RWPE2 (cell line): ENCODE results near the gene PARP12.
A peak's percentile ranks its signal among the peaks of the same experiment; 100 is the strongest.

Experiments
- ATAC-seq: fragments of 200-7000 bp; cut with Tn5 transposase; 3 replicates; pipeline ENCODE4 v1.9.1; 2021; ENCODE audit warnings: low read depth
- DNase-seq: peaks from one replicate; pipeline ENCODE4 v3.0.0-alpha.2; 2020; ENCODE audit warnings: low spot score
- H3K27ac ChIP-seq: fragments of 450-650 bp; 2 replicates; pipeline ENCODE4 v1.5.1; 2017; ENCODE audit warnings: mild to moderate bottlenecking; ENCODE audit not compliant: poor library complexity, severe bottlenecking
- H3K27me3 ChIP-seq: fragments of 250-450 bp; sonication (Bioruptor Pico); 2 replicates; pipeline ENCODE4 v1.5.1; 2021; ENCODE audit warnings: mild to moderate bottlenecking, moderate library complexity; ENCODE audit not compliant: insufficient read depth, poor library complexity, severe bottlenecking
- H3K36me3 ChIP-seq: fragments of 250-450 bp; sonication (Bioruptor Pico); 2 replicates; pipeline ENCODE4 v1.5.1; 2020; ENCODE audit warnings: low read depth, mild to moderate bottlenecking, moderate library complexity
- H3K4me1 ChIP-seq: fragments of 250-450 bp; sonication (Bioruptor Pico); 2 replicates; pipeline ENCODE4 v1.5.1; 2021; ENCODE audit warnings: mild to moderate bottlenecking, moderate library complexity; ENCODE audit not compliant: insufficient read depth, poor library complexity, severe bottlenecking
- H3K4me3 ChIP-seq: fragments of 250-450 bp; sonication (Bioruptor Pico); 2 replicates; pipeline ENCODE4 v1.5.1; 2021; ENCODE audit warnings: mild to moderate bottlenecking, moderate library complexity; ENCODE audit not compliant: severe bottlenecking
- H3K9me3 ChIP-seq: fragments of 250-450 bp; sonication (Bioruptor Pico); 2 replicates; pipeline ENCODE4 v1.5.1; 2021; ENCODE audit warnings: mild to moderate bottlenecking, moderate library complexity; ENCODE audit not compliant: severe bottlenecking
- CTCF ChIP-seq: fragments of 450-650 bp; IDR thresholded peaks from one replicate; pipeline ENCODE4 v1.5.1; 2017; ENCODE audit warnings: mild to moderate bottlenecking, moderate library complexity; ENCODE audit not compliant: poor library complexity, severe bottlenecking

The PARP12 gene

GRCh38 chr7:140068033-140068432 is 5.3 kb upstream of the PARP12 start:
- H3K27me3 ChIP-seq, result no peaks in the 10 kb centered on the region
- H3K36me3 ChIP-seq, result no peaks in the 10 kb centered on the region
- H3K4me3 ChIP-seq, result no peak overlapping the region
- H3K9me3 ChIP-seq, result peaks cover 10% of the 10 kb centered on the region
- TF ChIP-seq CTCF, result no peak
- DNase-seq, result no peak
- no peaks in the 10 kb centered on the region for H3K4me1 ChIP-seq
- no peak overlapping the region for H3K27ac ChIP-seq
- no peak for ATAC-seq

- H3K27me3 ChIP-seq, result no peaks in the 10 kb centered on the region
- peaks cover 10% of the 10 kb centered on the region for H3K9me3 ChIP-seq
- no peak for TF ChIP-seq CTCF
- H3K4me1 ChIP-seq, result no peaks in the 10 kb centered on the region
- DNase-seq, result no peak
- no peaks in the 10 kb centered on the region for H3K36me3 ChIP-seq
- ATAC-seq, result no peak
- H3K27ac ChIP-seq, result no peak overlapping the region
- no peak overlapping the region for H3K4me3 ChIP-seq
Observed at GRCh38 chr7:140067052-140067451, 4.3 kb upstream of the PARP12 start.

- peak overlapping the region; percentile 87 for H3K27ac ChIP-seq
- DNase-seq, result no peak
Observed at GRCh38 chr7:140062118-140062527, 628 bp downstream of the PARP12 start.

GRCh38 chr7:140061607-140061930 is 1.2 kb downstream of the PARP12 start:
- Histone ChIP-seq H3K4me1 (peaks cover 26% of the 10 kb centered on the region), H3K4me3 (peak overlapping the region; percentile 98), H3K36me3 (peaks cover 15% of the 10 kb centered on the region), H3K27ac (peak overlapping the region; percentile 87), H3K9me3 (peaks cover 2% of the 10 kb centered on the region), H3K27me3 (no peaks in the 10 kb centered on the region)
- ATAC-seq (0 out of 3 replicates have a peak, but pooled peaks have one; percentile 4), DNase-seq (no peak)
- no peak for TF ChIP-seq CTCF

More at GRCh38 chr7:140062118-140062527, 628 bp downstream of the PARP12 start:
- Histone ChIP-seq H3K4me3 (peak overlapping the region; percentile 98), H3K9me3 (peaks cover 8% of the 10 kb centered on the region), H3K27me3 (no peaks in the 10 kb centered on the region), H3K36me3 (peaks cover 9% of the 10 kb centered on the region), H3K4me1 (peaks cover 26% of the 10 kb centered on the region)
- peak; percentile 1; the same call in 1 of the 3 replicates for ATAC-seq
- TF ChIP-seq CTCF, result no peak

- H3K4me1 ChIP-seq, result peaks cover 26% of the 10 kb centered on the region
- no peak for TF ChIP-seq CTCF
- no peaks in the 10 kb centered on the region for H3K27me3 ChIP-seq
- peaks cover 21% of the 10 kb centered on the region for H3K36me3 ChIP-seq
- H3K4me3 ChIP-seq, result peak overlapping the region; percentile 98
- peak overlapping the region; percentile 87 for H3K27ac ChIP-seq
- DNase-seq (no peak), ATAC-seq (no peak)
- H3K9me3 ChIP-seq, result no peaks in the 10 kb centered on the region
Observed at GRCh38 chr7:140060788-140061606, 1.8 kb downstream of the PARP12 start.
